Loucy (cell line): ENCODE results near the gene TPK1.

ENCODE experiments used
- H2AFZ ChIP-seq: fragments of 200-600 bp; sonication (generic); 2 replicates; pipeline ENCODE4 v1.6.0; 2016; ENCODE audit warnings: antibody characterized with exemption, mild to moderate bottlenecking, low read length, moderate library complexity
- H3F3A ChIP-seq: fragments of 200-600 bp; 2 replicates; pipeline ENCODE4 v1.6.0; 2016; ENCODE audit warnings: antibody characterized with exemption, low read depth, mild to moderate bottlenecking
- H3K27me3 ChIP-seq: fragments of 200-600 bp; sonication (generic); 2 replicates; pipeline ENCODE4 v1.6.1; 2014; ENCODE audit warnings: low read length, mild to moderate bottlenecking; ENCODE audit not compliant: insufficient read depth, poor library complexity, severe bottlenecking
- H3K36me3 ChIP-seq: fragments of 200-600 bp; sonication (generic); 2 replicates; pipeline ENCODE4 v1.6.1; 2016; ENCODE audit warnings: low read length; ENCODE audit not compliant: insufficient read depth
- H3K4me1 ChIP-seq: fragments of 200-600 bp; sonication (generic); 2 replicates; pipeline ENCODE4 v1.5.1; 2014; ENCODE audit warnings: low read length, mild to moderate bottlenecking; ENCODE audit not compliant: insufficient read depth, poor library complexity, severe bottlenecking
- H3K4me2 ChIP-seq: fragments of 200-600 bp; sonication (generic); 2 replicates; pipeline ENCODE4 v1.6.0; 2014; ENCODE audit warnings: antibody characterized with exemption, low read length, low read depth, mild to moderate bottlenecking; ENCODE audit not compliant: poor library complexity, severe bottlenecking
- H3K4me3 ChIP-seq: fragments of 200-600 bp; sonication (generic); 2 replicates; pipeline ENCODE4 v1.5.1; 2014; ENCODE audit warnings: low read length, mild to moderate bottlenecking, mixed read lengths; ENCODE audit not compliant: poor library complexity, severe bottlenecking
- H3K79me2 ChIP-seq: fragments of 200-600 bp; sonication (generic); 2 replicates; pipeline ENCODE4 v1.6.1; 2014; ENCODE audit warnings: low read length; ENCODE audit not compliant: insufficient read depth
- H3K9ac ChIP-seq: fragments of 200-600 bp; sonication (generic); 2 replicates; pipeline ENCODE4 v1.6.0; 2014; ENCODE audit warnings: mild to moderate bottlenecking, low read depth, low read length, moderate library complexity; ENCODE audit not compliant: poor library complexity, severe bottlenecking
- H3K9me2 ChIP-seq: fragments of 200-600 bp; sonication (generic); replicated peaks from 2 replicates; pipeline ENCODE4 v1.6.1; 2016; ENCODE audit warnings: low read depth, low read length, mixed read lengths
- H3K9me3 ChIP-seq: fragments of 200-600 bp; sonication (generic); 2 replicates; pipeline ENCODE4 v1.6.1; 2014; ENCODE audit warnings: mild to moderate bottlenecking, antibody characterized with exemption, low read length, low read depth; ENCODE audit not compliant: insufficient read depth
- H4K20me1 ChIP-seq: fragments of 200-600 bp; sonication (generic); 2 replicates; pipeline ENCODE4 v1.6.0; 2014; ENCODE audit warnings: antibody characterized with exemption, low read length, mild to moderate bottlenecking; ENCODE audit not compliant: insufficient read depth, poor library complexity, severe bottlenecking
- CTCF ChIP-seq: fragments of 200-600 bp; sonication (generic); conservative IDR thresholded peaks from 2 replicates; pipeline ENCODE4 v1.5.1; 2014; ENCODE audit warnings: mild to moderate bottlenecking, antibody characterized with exemption, low read length
- EZH2phosphoT487 ChIP-seq: fragments of 200-600 bp; IDR thresholded peaks from 2 replicates; pipeline ENCODE4 v1.6.1; 2018; ENCODE audit warnings: antibody characterized with exemption, mild to moderate bottlenecking, moderate library complexity, borderline replicate concordance

TPK1 gene

GRCh38 chr7:144857463-144857862, 21.6 kb upstream of the TPK1 start:
- Histone ChIP-seq H3K27me3 (no peaks in the 10 kb centered on the region), H3F3A (no peaks in the 10 kb centered on the region), H3K9me2 (no peaks in the 10 kb centered on the region), H2AFZ (no peak overlapping the region), H3K9me3 (no peaks in the 10 kb centered on the region), H3K4me1 (no peaks in the 10 kb centered on the region), H4K20me1 (no peaks in the 10 kb centered on the region), H3K4me2 (no peak overlapping the region), H3K9ac (no peak overlapping the region), H3K36me3 (no peaks in the 10 kb centered on the region), H3K79me2 (no peaks in the 10 kb centered on the region), H3K4me3 (no peak overlapping the region)
- TF ChIP-seq CTCF (no peak), EZH2phosphoT487 (no peak)

DNA sequence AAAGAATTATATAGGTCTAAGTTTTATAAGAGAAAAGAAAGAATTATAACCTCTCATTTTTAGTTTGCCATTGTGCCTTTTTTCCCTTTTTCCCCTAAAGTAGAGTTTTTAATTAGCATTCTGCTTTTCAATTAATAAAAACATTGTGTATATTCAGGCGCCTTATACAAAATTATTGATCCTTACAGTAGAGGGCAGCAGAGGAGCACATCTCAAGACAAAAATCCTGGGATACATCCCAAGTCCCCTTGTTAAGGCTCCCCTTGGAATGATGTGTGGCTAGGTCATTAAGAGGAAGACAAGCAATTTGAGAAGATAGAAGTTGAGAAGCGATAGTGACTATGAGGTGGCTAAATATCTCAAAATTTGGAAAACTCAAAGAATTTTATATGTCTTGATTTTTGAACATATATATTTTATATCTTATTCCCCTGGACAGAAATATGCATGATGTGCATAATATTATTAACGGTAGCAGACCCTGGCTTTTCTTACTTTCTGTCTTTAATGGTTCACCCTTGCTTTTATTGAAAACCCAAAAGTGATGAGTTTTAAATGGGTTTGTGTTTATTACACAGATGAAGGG, 19.1 kb upstream of the TPK1 start:
- H3K36me3 ChIP-seq: no peaks in the 10 kb centered on the region
- no peak overlapping the region for H3K4me3 ChIP-seq
- no peak for TF ChIP-seq EZH2phosphoT487
- peak; percentile 59 for TF ChIP-seq CTCF
- H3K9me2 ChIP-seq: no peaks in the 10 kb centered on the region
- no peaks in the 10 kb centered on the region for H4K20me1 ChIP-seq
- no peak overlapping the region for H2AFZ ChIP-seq
- no peaks in the 10 kb centered on the region for H3K4me1 ChIP-seq
- H3K4me2 ChIP-seq: no peak overlapping the region
- no peaks in the 10 kb centered on the region; the same call in 1 of the 2 replicates for H3K9me3 ChIP-seq
- H3K9ac ChIP-seq: no peak overlapping the region
- H3F3A ChIP-seq: no peaks in the 10 kb centered on the region
- no peaks in the 10 kb centered on the region for H3K27me3 ChIP-seq
- no peaks in the 10 kb centered on the region for H3K79me2 ChIP-seq

DNA sequence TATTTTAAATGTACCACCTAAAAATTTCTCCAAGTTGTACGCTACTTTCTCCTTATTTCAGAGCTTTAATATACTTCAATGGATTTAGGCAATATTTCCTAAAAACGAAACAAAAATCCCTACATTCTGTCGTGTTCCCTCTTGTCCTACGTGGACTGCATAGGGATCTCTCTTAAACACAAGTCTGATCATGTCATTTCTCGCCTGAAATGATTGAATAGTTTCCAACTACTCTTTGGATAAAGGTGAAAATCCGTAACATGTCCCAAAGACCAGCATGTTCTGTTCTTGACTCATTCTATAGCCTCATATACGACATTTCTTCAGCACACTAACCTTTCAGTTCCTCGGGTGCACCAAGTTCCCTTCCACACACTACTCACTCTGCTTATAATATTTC, 17.7 kb upstream of the TPK1 start:
- Histone ChIP-seq H3K9me2 (no peaks in the 10 kb centered on the region), H3K4me2 (no peak overlapping the region)

More for the DNA sequence above, 17.7 kb upstream of the TPK1 start:
- no peaks in the 10 kb centered on the region; the same call in 1 of the 2 replicates for H3K9me3 ChIP-seq
- TF ChIP-seq CTCF: no peak
- no peak for TF ChIP-seq EZH2phosphoT487
- H3F3A ChIP-seq: no peaks in the 10 kb centered on the region
- H4K20me1 ChIP-seq: no peaks in the 10 kb centered on the region
- no peaks in the 10 kb centered on the region for H3K4me1 ChIP-seq
- H3K9ac ChIP-seq: no peak overlapping the region
- H3K36me3 ChIP-seq: no peaks in the 10 kb centered on the region
- no peaks in the 10 kb centered on the region for H3K27me3 ChIP-seq
- H3K79me2 ChIP-seq: no peaks in the 10 kb centered on the region
- H3K4me3 ChIP-seq: no peak overlapping the region
- H2AFZ ChIP-seq: no peak overlapping the region
